Kidney tubule cell (primary cell): ENCODE results near the gene ADGRA1.
"Not testable (repeated sequence)": the region's sequence is repeated elsewhere in the genome, so short reads cannot be mapped to it uniquely, and the experiment has no call there.

Experiments used
- DNase-seq: peaks from one replicate; pipeline ENCODE4 v3.0.0-alpha.2; 2018; ENCODE audit warnings: low spot score

The ADGRA1 gene

DNA sequence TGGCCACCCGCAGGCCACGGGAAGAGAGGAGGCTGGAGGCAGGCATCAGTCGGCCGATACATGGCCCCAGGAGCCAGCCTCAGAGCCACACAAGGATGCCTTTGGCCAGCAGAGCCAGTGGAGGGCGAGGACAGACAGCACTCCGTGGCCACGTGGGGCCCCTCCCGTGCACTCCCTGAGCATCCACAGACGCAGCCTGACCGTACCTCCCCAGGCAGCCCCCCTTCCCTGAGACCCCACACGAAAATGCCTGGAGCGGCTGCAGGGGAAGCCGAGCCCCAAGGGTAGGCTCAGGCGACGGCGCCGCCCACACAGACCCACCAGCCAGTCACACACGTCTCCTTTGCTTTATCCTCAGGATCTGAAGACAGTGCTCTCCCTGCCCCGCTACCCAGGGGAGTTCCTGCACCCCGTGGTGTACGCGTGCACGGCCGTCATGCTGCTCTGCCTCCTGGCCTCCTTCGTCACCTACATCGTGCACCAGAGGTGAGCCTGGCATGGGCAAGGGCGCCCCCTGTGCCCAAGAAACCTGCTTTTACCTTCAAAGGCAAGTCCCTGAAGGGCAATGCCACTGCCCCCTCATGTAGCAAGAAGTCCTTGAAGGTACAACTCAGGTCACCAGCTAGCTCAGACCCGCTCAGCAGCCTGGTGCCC is 9.0 kb downstream of the ADGRA1 start:
- peak; percentile 48 for DNase-seq

DNA sequence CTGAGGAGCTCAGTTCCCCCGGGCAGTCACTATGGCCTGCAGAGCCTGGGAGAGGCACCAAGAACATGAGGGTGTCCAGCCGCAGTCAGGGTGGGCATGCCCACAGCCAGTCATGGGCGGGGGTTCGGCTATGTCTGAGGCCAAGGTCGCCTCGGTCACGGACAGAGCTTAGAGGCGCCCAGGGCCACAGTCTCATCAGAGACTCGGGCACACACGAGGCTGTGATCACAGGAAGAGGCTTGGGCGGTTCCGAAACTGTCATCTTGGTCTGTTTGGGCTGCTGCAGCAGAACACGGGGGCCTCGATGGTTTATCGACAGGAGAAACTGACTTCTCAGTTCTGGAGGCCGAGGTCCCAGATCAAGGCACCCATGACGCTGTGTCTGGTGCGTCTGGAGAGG is 9.7 kb downstream of the ADGRA1 start:
- no peak for DNase-seq

DNA sequence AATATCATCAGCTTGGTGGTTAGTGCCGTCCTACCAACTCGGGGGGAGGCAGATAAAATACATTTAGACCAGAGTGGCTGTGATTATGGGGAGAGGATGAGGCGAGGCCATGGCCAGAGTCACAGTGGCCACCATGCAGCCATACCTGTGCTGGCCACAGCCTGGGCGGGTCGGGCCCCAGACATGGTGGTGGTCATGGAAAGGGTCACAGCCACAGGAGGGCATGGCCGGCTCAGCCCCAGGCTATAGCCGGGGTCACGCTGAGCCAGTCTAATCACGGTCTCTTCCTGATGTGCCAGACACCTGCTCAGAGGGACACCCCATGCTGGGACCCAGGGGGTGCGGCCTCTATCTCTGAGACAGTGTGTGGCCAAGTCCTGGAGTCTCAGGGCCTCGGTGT is 10.2 kb downstream of the ADGRA1 start:
- DNase-seq = no peak

DNA sequence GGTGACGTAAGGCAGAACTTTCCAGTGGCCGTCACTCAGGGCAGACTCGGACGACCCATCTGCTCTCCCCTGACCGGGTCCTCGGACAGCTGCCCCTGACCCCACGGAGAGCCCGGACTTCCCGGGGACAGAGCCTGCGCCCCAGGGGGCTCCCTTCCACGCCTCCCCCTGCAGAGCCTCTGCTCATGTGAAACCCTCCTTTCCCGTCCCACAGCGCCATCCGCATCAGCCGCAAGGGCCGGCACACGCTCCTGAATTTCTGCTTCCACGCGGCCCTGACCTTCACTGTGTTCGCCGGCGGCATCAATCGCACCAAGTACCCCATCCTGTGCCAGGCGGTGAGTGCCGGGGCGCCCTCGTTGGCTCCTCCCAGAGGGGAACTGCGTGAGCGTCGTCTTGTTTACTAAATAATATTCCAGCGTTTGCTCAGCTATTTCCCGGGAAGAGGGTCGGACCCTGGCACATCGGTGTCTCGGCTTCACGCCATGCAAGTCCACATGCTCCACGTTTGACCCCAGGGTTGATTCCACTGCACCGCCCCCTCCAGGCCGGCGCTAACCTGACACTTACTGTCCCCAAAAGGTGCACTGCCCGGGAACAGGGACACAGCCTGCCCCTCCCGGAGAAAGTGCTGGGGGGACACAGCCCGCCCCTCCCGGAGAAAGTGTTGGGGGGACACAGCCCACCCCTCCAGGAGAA is 10.9 kb downstream of the ADGRA1 start:
- no peak for DNase-seq

DNA sequence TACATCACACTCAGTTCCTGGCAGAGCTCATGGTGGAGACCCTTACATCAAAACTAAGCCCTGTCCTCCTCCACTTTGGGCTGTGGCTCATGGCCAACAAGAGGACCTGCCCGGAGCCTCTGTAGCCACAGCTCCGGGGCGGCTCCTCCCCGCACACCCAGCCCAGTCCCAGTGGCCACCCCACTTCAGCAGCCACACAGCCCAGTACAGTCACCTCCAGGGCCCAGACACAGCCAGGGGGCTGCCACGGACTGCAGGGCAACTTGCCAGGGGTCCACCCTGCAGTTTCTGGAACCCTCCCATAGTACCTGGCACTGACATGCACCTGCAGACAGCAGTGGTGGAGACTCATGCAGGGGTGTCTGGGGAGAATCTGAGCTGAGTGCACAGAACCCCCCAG is 11.8 kb downstream of the ADGRA1 start:
- DNase-seq = no peak

DNA sequence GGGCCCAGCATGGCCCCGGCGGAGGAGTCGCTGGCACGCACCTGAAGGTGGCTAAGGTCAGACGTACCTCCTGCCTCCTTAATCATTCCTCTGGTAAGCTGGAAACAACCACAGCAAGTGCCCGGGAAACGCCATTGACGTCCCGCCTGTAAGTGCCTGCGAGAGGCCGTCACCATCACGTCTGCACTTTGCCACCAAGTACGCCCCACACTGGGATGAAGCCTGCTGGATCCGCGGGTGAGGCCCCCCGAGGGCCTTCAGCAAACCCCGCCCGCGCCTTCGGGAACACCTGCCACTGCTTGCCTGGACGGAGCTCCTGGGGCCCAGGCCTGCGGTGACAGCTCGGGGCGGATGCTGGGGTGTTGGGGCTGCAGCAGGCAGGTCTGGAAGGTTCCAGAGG is 12.5 kb downstream of the ADGRA1 start:
- DNase-seq = no peak

DNA sequence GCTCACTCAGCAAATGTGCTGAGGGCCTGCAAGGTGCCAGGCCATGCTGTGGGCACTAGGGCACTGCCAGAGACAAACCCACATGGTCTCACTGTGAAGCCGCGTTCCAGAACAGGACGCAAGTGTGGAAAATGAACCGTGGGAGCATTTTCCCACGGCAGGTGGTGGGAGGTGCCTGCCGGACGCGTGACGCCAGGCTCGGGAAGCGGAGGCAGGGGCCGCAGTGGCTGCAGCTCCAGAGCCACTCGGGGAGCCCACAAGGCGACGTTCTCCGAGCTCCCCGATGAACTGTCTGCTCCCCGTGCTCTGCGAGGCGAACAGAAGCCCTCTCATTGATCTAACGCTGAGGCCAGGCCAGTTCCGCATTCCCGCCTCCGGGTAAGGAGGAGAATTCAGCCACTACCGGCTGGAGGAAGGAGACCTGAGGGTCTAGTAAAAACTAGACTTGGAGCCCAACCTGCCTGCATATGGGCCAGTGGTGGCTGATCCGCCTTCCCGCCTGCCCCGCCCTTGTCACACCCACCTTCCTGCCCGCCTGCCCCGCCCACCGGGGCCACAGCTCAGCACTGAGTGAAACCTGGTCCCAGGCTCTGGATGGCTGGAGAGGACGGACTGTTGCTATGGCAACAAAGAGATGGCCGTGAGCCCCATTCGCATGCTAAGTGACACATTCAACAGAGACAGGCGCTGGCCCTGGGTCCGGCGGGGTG is 13.1 kb downstream of the ADGRA1 start:
- DNase-seq = peak; percentile 32

DNA sequence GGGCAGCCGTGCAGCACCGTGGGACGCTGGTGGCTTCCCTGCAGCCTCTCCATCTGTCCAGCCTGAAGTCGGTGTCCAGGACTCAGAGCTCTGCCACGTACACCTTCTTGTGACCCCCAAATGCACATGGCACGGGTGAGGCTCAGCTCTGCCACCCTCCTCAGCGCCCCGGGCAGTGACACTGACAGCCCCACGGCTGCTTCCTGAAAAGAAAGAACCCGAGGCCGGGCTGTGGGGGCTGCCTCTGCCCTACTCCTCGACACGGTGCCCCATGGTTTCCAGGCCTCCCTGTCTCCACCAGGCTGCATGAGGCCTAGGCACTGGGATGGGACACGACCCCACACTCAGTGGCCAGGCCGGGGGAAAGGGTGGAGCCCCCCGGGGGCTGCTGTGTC is 13.7 kb downstream of the ADGRA1 start:
- no peak for DNase-seq

DNA sequence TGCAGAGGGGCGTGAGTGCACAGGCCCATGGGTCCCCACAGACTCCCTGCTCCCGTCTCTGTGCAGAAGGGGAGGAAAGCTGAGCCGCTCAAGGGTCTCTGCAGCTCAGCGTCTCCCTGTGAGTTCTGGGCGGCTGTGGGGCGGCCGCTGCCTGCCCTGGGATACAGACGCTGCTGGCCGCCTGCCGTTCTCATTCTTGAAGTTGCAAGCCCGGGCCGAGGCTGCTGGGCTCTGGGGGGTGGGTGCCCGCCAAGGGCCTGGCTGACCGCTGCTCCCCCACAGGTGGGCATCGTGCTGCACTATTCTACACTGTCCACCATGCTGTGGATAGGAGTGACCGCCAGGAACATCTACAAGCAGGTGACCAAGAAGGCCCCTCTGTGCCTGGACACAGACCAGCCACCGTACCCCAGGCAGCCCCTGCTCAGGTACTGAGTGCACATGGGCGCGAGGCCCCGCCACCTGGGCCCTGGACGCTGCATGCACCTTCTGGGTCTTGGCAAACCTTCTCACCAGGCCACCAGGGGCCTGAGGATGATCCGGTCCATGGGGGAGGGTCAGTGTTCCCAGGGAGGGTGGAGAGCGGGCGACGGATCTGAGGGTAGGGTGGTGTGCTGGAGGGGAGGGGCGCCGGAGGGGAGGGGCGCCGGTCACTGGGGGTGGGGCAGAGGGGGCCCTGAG is 14.8 kb downstream of the ADGRA1 start:
- DNase-seq = no peak

DNA sequence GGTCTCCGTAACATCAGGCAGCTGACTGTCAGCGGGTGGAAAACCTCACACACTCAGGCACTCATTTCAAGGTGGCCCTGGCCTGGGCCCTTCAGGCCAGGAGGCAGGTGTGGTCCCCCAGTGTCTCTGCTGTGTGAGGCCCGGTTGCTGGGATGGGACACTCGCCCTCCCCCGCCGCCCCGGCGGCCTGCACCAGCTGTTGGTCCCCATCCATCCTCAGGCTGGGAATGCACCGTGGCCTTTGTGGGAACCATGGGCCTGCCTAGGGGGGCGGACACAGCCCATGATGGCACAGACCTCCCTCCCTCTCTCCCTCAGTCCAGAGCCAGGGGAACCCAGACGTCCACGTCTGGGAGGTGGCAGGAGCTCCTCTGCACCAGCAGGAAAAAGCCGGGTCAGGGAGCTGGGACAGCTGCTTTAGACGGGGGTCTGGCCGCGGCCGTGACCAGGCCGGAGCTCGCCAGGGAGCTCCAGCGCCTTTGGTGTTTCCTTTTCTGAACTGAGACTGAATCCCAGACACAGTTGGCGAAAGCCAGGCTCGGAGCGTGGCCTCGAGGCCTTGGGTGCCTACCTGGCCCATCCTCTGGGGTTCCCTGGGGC is 15.7 kb downstream of the ADGRA1 start:
- DNase-seq = no peak

DNA sequence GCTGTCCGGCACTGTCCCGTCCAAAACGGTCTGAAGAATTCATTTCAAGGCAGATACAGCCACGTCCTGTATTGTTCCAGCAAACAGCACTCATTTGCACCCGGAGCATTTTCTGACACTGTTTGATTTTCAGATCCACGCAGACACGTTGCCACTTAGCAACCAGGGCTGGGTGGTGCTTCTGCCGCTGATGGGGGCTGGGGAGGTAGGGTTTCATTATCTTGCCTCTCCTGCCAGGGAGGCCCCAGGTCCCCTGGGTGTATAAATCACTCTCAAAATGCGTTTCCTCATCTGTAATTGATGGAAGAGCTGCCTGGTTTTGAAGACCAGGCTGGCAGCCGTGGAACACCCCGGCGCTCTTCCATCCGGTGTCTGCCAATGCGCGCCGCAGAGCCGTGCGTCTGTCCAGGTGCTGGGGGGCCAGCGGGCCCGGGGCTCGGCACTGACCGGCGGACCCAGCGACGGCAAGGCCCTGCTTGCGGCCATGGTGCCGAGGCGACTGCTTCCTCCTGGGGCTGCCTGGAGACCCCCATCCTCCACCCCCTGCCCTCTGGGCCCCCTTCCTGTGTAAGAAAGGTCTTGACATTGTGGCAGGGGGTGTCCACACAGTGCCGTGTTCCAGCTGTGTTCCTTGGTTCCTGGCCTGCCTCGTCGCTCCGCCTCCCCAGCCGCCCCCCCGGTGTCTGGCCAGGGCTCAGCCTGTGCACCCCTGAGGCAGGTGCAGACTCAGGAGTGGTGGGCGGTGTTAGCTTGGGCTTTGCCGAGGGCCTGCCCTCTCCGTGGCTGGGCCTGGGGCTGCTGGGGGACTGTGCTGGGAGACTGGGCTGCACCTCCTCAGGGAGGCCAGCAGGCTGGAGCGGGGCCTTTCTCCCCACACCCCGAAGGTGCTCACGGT is 16.6 kb downstream of the ADGRA1 start:
- DNase-seq = no peak

DNA sequence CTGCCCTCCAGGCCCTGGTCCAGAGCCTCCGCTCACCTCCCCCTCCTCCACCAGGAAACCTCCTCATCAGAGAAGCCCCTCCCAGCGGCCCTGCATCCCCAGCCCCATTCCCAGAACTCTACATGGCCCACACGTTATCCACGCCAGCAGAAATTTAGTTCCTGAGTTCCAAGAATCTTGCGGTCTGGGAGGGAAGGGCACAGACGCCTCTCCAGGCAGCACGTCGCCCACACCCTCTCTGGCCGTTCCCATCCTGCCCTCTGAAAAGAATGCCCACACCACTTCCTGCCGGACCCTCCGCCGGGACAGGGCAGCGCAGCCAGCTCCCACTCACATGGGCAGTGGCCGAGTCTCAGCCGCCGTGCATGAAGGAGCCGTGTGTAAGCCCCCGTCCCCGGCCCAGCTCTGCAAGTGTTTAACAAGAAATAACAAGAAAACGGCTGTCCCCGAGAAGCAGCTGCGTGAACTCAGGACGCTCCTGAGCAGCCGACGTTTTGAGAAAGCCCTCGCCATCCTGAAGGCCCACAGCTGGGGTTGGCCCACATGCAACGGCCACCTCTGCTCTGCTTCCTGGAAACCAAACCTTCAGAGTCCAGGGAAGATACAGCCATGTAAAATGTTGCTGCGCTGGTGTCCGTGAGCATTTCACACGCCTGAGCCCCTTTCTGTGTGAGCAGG is 17.4 kb downstream of the ADGRA1 start:
- no peak for DNase-seq

DNA sequence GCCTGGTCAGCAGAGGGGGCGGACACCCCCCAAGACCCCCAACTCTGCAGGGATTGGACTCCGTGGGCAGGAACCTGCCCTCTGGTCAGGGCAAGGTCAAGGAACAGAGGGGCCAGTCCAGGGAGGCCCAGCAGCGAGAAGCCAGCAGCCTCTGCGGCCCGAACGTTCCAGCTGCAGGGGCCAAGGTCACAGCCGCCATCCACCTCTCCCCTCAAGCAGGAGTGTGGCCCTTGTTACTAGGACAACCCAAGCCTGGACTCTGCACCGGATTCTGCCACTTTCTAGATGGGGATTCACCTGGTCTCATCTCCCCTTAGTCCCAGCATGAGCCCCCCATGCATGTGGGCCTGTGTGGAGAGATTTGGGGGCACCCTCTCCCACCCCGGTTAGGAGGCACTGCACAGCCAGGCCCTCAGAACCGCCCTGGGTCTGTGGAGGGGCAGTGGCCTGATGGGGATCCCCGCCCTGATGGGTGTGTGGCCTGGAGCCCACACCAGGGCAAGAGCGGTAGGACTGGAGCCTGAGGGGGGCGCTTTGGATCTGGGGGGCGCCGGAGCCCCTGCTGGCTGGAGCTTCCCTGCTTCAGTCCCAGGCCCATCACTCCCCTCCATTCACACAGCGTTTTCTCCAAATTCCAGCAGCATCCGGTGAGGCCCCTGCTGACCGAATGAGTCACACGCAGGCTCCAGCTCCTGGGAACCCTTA is 18.1 kb downstream of the ADGRA1 start:
- DNase-seq = no peak

DNA sequence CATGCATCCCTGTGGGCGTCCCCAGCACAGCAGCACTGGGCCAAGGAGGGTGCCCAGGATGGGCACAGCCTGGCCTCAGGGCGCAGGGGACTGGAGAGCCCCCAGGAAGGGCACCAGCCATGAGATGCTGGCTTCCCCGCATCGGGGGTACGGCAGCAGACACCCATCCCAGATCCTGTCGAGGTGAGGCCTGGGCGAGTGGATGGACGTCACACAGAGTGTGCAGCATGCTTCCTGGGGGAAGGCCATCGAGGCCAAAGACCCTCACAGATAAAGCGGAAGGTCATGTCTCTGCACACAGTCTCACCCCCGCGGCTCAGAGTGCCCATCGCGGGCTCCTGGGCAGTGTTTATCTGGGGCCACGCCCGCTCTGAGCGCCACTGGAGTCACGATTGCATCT is 18.8 kb downstream of the ADGRA1 start:
- no peak for DNase-seq

DNA sequence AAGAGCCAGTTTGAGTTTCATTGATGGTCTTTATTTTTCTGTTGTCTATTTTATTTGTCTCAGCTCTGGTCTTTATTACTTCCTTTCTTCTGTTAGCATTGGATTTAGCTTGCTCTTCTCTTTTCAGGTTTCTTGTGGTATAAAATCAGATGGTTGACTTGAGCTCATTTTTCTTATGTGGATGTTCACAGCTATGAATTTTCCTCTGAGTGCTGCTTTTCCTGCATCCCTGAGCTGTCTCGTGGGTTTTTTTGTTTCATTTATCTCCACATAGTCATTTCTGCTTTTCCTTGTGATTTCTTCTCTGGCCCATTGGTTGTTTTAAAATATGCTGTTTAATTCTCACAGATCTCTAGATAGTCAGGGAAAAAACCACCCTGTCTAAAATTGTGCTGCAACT is 19.7 kb downstream of the ADGRA1 start:
- no peak for DNase-seq

DNA sequence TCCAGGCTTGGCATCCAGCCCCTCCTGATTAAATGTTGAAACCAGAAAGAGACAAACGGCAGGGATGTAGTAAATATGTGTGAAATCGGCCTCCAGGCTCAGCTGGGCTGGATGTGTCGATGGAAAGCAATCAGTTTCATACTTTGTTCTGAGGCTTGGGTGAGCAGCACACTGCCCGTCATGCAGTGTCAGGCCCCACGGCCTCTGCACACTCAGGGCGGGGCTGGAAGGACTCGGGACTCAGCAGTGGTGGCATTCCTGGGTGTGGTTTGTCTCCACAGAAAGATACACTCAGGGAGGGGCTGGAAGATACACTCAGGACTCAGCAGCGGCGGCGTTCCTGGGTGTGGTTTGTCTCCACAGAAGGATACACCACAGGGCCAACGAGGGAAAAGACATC is 22.0 kb downstream of the ADGRA1 start:
- DNase-seq = no peak

DNA sequence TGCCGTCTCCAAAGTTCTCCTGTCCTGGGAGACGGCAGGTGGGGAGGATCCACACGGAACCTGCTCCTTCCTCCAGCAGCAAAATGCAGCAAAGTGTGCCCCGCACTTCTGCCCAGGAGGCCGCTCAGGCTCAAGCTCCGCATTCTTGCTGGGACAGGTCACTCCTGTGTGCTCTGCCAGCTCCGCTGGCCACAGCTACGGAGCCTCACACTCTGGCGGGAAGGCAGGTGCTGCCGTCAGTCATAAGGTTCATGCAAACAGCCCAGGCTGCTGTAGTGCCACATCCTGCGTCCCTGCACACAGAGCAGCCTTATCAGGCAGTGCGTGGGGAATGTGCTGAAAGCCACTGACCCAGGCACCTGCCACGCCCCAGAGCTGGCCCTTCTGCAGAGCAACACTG is 22.4 kb downstream of the ADGRA1 start:
- DNase-seq = peak; percentile 64

DNA sequence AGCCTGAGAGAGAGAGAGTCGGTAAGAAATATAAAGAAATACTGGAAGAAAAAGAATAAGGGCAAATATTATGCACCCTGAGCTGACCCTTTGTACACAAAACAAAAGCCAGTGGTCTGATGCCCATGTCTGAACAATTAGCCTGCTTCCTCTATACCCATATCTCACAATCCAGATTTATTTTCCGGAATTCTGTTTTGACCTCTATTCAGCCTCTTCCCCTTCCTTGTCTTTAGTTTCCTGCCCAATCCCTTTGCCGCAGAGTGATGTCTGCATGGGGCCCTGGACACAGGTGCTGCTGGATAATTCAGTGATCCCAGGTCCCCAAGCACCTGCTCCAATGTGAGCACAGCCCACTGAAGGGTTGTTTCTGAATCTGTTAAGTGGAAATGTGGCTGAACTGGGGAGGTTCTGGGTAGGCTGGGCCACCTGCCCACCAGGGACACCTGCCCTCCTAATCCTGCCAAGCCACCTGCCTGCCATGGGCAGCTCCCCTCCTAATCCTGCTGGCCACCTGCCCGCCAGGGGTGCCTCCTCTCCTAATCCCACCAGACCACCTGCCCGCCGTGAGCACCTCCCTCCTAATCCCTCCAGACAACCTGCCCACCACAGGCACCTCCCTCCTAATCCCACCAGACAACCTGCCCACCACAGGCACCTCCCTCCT is 23.0 kb downstream of the ADGRA1 start:
- DNase-seq = no peak

DNA sequence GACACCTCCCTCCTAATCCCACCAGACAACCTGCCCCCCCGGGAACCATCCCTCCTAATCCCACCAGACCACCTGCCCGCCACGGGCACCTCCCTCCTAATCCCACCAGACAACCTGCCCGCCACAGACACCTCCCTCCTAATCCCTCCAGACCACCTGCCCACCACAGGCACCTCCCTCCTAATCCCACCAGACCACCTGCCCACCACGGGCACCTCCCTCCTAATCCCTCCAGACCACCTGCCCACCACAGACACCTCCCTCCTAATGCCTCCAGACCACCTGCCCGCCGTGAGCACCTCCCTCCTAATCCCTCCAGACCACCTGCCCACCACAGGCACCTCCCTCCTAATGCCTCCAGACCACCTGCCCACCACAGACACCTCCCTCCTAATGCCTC is 23.9 kb downstream of the ADGRA1 start:
- not testable (repeated sequence) for DNase-seq
